Fibroblast of pulmonary artery (primary cell): ENCODE data around the gene KCTD3.

ENCODE experiments used
- DNase-seq: peaks from one replicate; pipeline ENCODE4 v3.0.0-alpha.2; 2010; ENCODE audit warnings: low read depth
- H3K4me3 ChIP-seq: replicated peaks from 2 replicates; pipeline ENCODE4 v1.5.1; 2011; ENCODE audit warnings: low read depth, mild to moderate bottlenecking, control low read depth, low read length, moderate library complexity
- CTCF ChIP-seq: IDR thresholded peaks from 2 replicates; pipeline ENCODE4 v1.5.1; 2011; ENCODE audit warnings: mild to moderate bottlenecking, control low read depth, low read length, inconsistent platforms; ENCODE audit errors: missing control alignments

KCTD3 gene

DNA sequence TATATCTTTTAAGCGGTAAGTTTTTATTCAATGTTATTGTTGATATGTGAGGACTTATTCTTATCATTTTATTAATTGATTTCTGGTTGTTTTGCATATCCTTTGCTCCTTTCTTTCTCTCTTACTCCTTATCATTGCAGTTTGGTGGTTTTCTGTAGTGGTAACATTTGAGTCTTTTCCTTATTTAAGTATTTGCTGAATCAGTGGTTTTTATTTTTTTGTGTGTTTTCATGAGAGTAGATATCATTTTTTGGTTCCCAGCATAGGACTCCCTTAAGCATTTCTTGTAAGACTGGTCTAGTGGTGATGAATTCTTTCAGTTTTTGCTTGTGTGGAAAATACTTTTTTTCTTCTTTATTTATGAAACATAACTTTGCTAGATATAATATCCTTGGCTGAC lies 12.2 kb upstream of the KCTD3 start:
- TF ChIP-seq CTCF = no peak
- no peak for DNase-seq
- no peak overlapping the region for H3K4me3 ChIP-seq

DNA sequence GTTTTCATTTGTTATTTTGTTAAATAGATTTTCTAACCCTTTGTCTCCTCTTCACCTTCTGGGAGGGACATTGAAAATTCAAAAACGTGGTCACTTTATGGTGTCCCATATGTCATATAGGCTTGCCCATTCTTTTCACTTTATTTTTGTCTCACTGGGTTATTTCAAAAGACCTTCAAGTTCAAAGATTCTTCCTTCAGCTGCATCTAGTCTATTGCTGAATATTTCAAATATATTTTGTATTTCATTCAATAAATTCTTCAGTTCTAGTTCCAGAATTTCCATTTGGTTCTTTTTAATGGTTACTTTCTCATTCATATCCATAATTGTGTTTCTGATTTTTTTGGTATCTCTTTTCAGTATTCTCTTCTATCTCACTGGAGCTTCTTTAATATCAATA lies 11.6 kb upstream of the KCTD3 start:
- TF ChIP-seq CTCF = no peak
- no peak overlapping the region for H3K4me3 ChIP-seq
- no peak for DNase-seq

DNA sequence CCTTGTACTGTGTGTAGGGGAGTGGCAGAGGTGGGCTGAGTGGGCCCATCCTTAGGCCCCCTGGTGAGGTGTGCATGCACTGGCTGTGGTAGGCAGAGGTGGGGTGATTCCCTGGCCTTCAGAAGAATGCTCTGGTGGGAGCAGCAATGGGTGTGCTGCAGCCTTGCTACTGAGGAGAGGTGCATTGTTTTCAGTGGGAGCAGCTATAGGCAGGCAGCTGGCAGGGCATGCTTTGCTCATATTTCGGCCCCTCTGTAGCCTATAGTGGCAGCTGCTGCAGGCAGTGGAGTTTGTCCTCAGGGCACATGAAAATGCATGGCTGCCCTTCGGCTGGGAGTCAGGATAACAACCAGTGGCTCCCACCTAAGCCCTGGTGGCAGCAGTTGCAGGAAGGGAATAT lies 10.1 kb upstream of the KCTD3 start:
- TF ChIP-seq CTCF = no peak
- no peak overlapping the region for H3K4me3 ChIP-seq
- DNase-seq = no peak

DNA sequence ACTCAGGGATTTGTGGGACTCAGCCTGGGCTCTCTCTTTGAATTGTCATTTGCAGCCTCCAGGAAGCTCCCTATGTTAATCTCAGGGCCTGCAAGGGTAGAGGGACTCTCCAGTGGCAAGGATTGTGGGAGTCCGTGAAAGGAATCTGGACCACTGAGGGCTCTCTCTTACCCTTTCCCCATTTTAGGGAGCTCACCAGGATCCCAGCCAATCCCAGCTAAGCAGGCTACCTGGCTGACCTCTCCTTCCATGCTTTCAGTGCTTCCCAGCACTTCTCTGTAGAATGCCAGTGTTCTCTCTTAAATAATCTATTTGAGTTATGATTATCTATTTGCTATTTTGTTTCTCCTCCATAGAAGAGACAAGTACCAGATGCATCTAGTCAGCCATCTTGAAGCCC lies 9.6 kb upstream of the KCTD3 start:
- no peak for DNase-seq
- H3K4me3 ChIP-seq = no peak overlapping the region
- no peak for TF ChIP-seq CTCF

GRCh38 chr1:215557992-215558626 lies 9.0 kb upstream of the KCTD3 start:
- no peak for TF ChIP-seq CTCF
- DNase-seq = no peak

DNA sequence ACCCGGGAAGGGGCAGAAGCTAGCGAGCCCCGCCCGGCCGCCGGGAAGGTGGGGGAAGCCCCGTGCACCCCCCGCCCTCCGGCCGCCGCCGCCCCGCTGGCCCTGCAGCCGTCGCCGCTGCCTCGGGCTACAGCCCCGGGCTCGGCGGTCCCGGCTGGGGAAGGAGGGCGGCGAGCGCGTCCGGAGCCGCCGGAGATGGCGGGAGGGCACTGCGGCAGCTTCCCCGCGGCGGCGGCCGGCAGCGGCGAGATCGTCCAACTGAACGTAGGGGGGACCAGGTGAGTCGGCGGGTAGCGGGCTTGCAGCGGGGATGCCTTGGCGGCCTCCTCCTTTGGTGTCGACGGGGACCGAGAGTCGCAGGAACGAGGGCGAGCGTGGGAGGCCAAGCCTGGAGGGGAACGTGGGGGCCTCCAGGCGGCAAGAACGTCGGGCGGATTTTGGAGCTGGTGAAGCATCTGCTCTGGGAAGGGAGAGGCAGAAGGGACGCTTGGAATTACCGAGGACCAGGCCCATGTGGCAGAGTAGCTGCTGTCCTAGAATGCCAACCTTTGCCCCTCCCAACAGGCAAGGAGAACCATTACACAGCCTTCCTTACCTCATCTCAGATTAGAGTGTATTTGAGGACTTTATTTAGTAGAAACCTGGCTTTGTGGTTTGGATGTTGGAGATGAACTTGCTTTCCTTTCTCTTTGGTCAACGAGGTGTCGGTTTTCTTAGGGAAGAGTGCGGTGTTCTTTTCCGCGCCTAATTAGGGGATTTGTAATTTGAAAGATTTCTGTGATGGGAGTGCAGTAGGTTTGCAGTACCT lies 591 bp downstream of the KCTD3 start:
- peak; percentile 56 for DNase-seq
- peak overlapping the region; percentile 82 for H3K4me3 ChIP-seq
- no peak for TF ChIP-seq CTCF

More at GRCh38 chr1:215557992-215558626, 9.0 kb upstream of the KCTD3 start:
- no peak overlapping the region for H3K4me3 ChIP-seq
